DND-41 (cell line): ENCODE results near the gene IMPG1.

Experiments used
- EZH2 ChIP-seq: IDR thresholded peaks from 3 replicates; pipeline ENCODE4 v1.6.1; 2012; ENCODE audit warnings: borderline replicate concordance, low read depth, mild to moderate bottlenecking, moderate library complexity, low read length, inconsistent platforms; ENCODE audit not compliant: severe bottlenecking
- TF ChIP-seq, protein P1 (sequence below): IDR thresholded peaks from 2 replicates; pipeline ENCODE4 v1.5.1; 2012; ENCODE audit warnings: borderline replicate concordance, low read length, moderate library complexity, mild to moderate bottlenecking; ENCODE audit not compliant: poor library complexity, severe bottlenecking; ENCODE audit errors: extremely low read depth

DNA sequence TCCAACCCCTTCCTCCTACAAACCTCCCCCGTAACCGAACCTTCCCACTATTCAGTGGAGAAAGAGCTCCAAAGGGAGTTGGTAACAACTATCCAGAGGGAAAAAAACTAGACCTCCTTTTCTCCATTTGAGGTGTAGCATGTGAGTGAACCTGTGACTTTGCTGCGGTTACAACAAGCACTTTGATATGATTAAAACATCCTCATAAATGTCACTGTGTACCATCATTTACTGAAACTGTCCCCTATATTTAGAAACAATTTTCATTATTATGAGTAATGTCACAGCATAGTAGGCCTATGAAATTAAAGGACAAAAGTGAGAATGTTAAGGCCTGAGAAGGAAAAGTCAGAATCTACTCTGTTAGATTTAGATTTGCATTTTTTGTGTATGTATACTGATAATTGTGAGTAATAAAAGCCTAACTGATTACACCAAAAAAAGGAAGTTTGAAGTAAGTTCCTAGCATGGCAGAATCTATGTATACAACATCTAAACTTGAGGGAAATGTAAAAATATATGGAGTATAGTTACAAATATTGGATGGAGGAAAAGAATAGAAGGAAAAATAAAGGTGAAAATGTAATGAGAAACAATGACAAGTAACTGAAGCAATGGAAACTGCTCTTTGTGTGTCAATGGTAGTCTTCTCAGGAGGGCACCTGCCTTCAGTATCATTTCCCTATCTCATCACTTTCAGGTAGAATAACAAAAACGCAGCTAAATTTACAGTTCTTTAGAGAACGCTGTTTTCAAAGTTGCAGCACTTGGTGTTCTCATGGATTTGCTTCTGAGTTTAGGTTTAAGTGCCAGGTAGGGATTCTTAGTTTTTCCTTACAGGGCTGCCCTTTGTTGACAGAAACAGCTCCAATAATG, 145.9 kb downstream of the IMPG1 start:
- TF ChIP-seq, protein P1, sequence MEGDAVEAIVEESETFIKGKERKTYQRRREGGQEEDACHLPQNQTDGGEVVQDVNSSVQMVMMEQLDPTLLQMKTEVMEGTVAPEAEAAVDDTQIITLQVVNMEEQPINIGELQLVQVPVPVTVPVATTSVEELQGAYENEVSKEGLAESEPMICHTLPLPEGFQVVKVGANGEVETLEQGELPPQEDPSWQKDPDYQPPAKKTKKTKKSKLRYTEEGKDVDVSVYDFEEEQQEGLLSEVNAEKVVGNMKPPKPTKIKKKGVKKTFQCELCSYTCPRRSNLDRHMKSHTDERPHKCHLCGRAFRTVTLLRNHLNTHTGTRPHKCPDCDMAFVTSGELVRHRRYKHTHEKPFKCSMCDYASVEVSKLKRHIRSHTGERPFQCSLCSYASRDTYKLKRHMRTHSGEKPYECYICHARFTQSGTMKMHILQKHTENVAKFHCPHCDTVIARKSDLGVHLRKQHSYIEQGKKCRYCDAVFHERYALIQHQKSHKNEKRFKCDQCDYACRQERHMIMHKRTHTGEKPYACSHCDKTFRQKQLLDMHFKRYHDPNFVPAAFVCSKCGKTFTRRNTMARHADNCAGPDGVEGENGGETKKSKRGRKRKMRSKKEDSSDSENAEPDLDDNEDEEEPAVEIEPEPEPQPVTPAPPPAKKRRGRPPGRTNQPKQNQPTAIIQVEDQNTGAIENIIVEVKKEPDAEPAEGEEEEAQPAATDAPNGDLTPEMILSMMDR, result no peak
- no peak for TF ChIP-seq EZH2
